HCT116 (cell line): ENCODE results near the gene STX10.

Experiments
- CEBPB ChIP-seq: IDR thresholded peaks from 2 replicates; pipeline ENCODE4 v1.6.1; 2012; ENCODE audit warnings: low read depth
- CTCF ChIP-seq, 3 experiments: fragments of 200-600 bp in 1 of 3; sonication (generic) in 1 of 3; IDR thresholded peaks in 2 of 3; conservative IDR thresholded peaks in 1 of 3; 2 replicates each; pipeline ENCODE4 v1.5.1; 2012 to 2017; ENCODE audit warnings: low read depth in 2 of 3, low read length in 2 of 3, antibody characterized with exemption in 1 of 3, borderline replicate concordance in 1 of 3, control low read depth in 1 of 3, mild to moderate bottlenecking in 1 of 3, mixed read lengths in 1 of 3, mixed run types in 1 of 3, moderate library complexity in 1 of 3; ENCODE audit not compliant: insufficient read depth in 1 of 3
- EZH2 ChIP-seq: fragments of 200-600 bp; sonication (generic); IDR thresholded peaks from 2 replicates; pipeline ENCODE4 v1.6.1; 2017; ENCODE audit warnings: antibody characterized with exemption, mixed run types
- POLR2A ChIP-seq: IDR thresholded peaks from 2 replicates; pipeline ENCODE4 v1.7.0; 2011; ENCODE audit warnings: borderline replicate concordance; ENCODE audit not compliant: insufficient read depth, insufficient read length; ENCODE audit errors: extremely low read depth
- POLR2AphosphoS5 ChIP-seq: IDR thresholded peaks from 2 replicates; pipeline ENCODE4 v1.6.1; 2011; ENCODE audit warnings: mild to moderate bottlenecking, low read depth, low read length, moderate library complexity
- REST ChIP-seq: IDR thresholded peaks from 2 replicates; pipeline ENCODE4 v1.6.1; 2012; ENCODE audit warnings: low read depth
- SIN3A ChIP-seq: IDR thresholded peaks from 2 replicates; pipeline ENCODE4 v1.6.1; 2012; ENCODE audit warnings: low read depth

GRCh38 chr19:13139633-13140311 lies 10.4 kb downstream of the STX10 start:
- TF ChIP-seq CTCF (IDR thresholded peaks at IDR 0.05 in 2 of 3, conservative IDR thresholded peaks at IDR 0.05 in 1 of 3; ENCODE audit: borderline replicate concordance in 1 of 3, insufficient read depth in 1 of 3, low read depth in 2 of 3, low read length in 2 of 3) (no peak), POLR2A (no peak), EZH2 (no peak), CEBPB (no peak), POLR2AphosphoS5 (no peak), REST (no peak), SIN3A (no peak)
